ENCODE measurements around the gene MORN1. TPM values are rescaled to one million over a fixed set of nuclear protein-coding genes. Genes with fewer than 3 reads are reported as not detected.

The MORN1 gene
- total and polyA plus RNA-seq, 2 of the 8 experiments (the other 6 are each of a cell fraction or from before 2014, with no cell fraction given) = 5.0 to 9.1 TPM

DNA sequence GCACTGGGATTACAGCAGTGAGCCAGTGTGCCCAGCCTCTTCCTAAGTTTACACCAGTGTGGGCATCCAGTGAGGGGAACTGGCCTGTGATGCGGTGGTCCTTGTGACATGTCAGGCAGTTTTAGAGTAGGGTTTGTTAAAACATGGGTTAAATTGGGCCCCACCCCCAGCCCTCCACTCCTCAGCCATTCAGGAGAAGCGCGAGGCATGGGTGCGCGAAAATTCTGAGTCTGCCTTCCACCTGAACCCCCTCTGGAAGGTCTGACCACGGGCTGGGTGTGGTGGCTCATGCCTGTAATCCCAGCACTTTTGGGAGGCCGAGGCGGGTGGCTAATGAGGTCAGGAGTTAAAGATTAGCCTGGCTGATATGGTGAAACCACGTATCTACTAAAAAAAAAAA, 111.5 kb downstream of the MORN1 start:
- Histone ChIP-seq H3K79me2 (ENCODE audit: control insufficient read depth in 1 of 2, insufficient read depth in 2 of 2, low read length in 2 of 2) (peaks cover under 1 to 68% of the 10 kb centered on the region in 2 experiments; a peak in 3 of 4 replicates), H3K56ac (replicated peaks; ENCODE audit: insufficient read length, low read depth, low read length) (no peak overlapping the region)

More for the DNA sequence above, 111.5 kb downstream of the MORN1 start:
- Histone ChIP-seq H3K36me3 (ENCODE audit: control insufficient read depth in 2 of 4, insufficient read depth in 4 of 4, low read length in 3 of 4) (peaks cover 0 to 3% (median 0%) of the 10 kb centered on the region in 4 experiments; a peak in 1 of 8 replicates), H2BK5ac (ENCODE audit: low read depth, low read length) (peak overlapping the region; percentile 94), H2BK15ac (ENCODE audit: low read length) (0 out of 2 replicates have a peak overlapping the region, but pooled peaks have one; percentile 83), H4K91ac (replicated peaks; ENCODE audit: insufficient read length, low read length) (peak overlapping the region; percentile 84), H2BK120ac (replicated peaks; ENCODE audit: low read depth, low read length) (peak overlapping the region; percentile 62), H2AFZ (ENCODE audit: low read length) (no peak overlapping the region), H3K4me2 (ENCODE audit: insufficient read depth in 1 of 2, low read depth in 2 of 2, low read length in 2 of 2) (peak overlapping the region; percentile 54 to 59), H3K9ac (replicated peaks in 1 of 4; ENCODE audit: extremely low read depth in 1 of 4, low read depth in 3 of 4, low read length in 3 of 4) (no peak overlapping the region), H2AK5ac (ENCODE audit: low read depth, low read length) (peak overlapping the region; percentile 17; the same call in 1 of the 2 replicates), H2BK20ac (ENCODE audit: low read length) (0 out of 2 replicates have a peak overlapping the region, but pooled peaks have one; percentile 40), H4K5ac (ENCODE audit: insufficient read length, low read depth, low read length) (peak overlapping the region; percentile 47), H3K4me1 (replicated peaks in 1 of 4; ENCODE audit: control insufficient read depth in 3 of 4, insufficient read depth in 4 of 4, low read length in 3 of 4) (peaks cover 5 to 40% (median 30%) of the 10 kb centered on the region in 4 experiments), H4K20me1 (replicated peaks in 1 of 2; ENCODE audit: control insufficient read depth in 1 of 2, insufficient read depth in 2 of 2, low read length in 2 of 2) (peaks cover 7 to 21% of the 10 kb centered on the region in 2 experiments), H3K79me1 (ENCODE audit: low read depth, low read length) (peaks cover 21% of the 10 kb centered on the region), H2BK12ac (ENCODE audit: low read depth, low read length) (peak overlapping the region; percentile 98), H3K18ac (ENCODE audit: extremely low read depth, low read length) (peak overlapping the region; percentile 60), H3K14ac (ENCODE audit: insufficient read length) (no peak overlapping the region), H3K23ac (ENCODE audit: insufficient read length) (no peak overlapping the region), H3K27me3 (replicated peaks in 1 of 4; ENCODE audit: control insufficient read depth in 3 of 4, extremely low read depth in 1 of 4, insufficient read depth in 3 of 4, low read length in 3 of 4) (no peaks in the 10 kb centered on the region), H3K9me3 (ENCODE audit: insufficient read depth in 2 of 2, low read depth in 1 of 2, low read length in 1 of 2) (no peaks in the 10 kb centered on the region), H4K8ac (ENCODE audit: extremely low read depth, insufficient read depth, low read length) (no peak overlapping the region), H3K27ac (ENCODE audit: low read depth, low read length) (peak overlapping the region; percentile 58; the same call in 1 of the 2 replicates), H3K23me2 (ENCODE audit: low read depth, low read length) (no peaks in the 10 kb centered on the region), H3K4ac (replicated peaks; ENCODE audit: insufficient read length, low read depth, low read length) (peak overlapping the region; percentile 76), H3K4me3 (ENCODE audit: extremely low read depth in 1 of 4, insufficient read depth in 2 of 4, low read depth in 3 of 4, low read length in 4 of 4) (no peak overlapping the region)
- ChIA-PET POLR2A (ENCODE audit: partially characterized antibody) (no interaction called here), CTCF (ENCODE audit: partially characterized antibody) (interaction anchor here (0.6 to 1.1 kb wide), 2 partner anchors 36 to 713 kb away, joined by 3 read pairs; no protein-coding TSS in a partner anchor)
- 77% methylated on average over 9 of the region's 9 CpGs; no CpG with 5 or more reads in 1 of the 2 experiments for WGBS, 2 experiments (ENCODE audit: extremely low coverage in 1 of 2, insufficient coverage in 1 of 2, insufficient read length in 1 of 2, insufficient replicate concordance in 2 of 2, low coverage in 1 of 2, low lambda C conversion rate in 2 of 2, missing lambda C conversion rate in 1 of 2)
- FAIRE-seq = no peak
- TF ChIP-seq BACH1 (IDR thresholded peaks at IDR 0.05; ENCODE audit: low read length) (no peak), SIRT6 (IDR thresholded peaks at IDR 0.05; ENCODE audit: low read length) (no peak), TAF1 (IDR thresholded peaks at IDR 0.05; ENCODE audit: low read depth, low read length) (no peak), CHD2 (IDR thresholded peaks at IDR 0.05; ENCODE audit: low read length) (no peak), SAP30 (IDR thresholded peaks at IDR 0.05; ENCODE audit: insufficient read depth, insufficient replicate concordance, low read length) (no peak), GTF2F1 (IDR thresholded peaks at IDR 0.05; ENCODE audit: borderline replicate concordance, low read depth, low read length) (no peak), SP2 (IDR thresholded peaks at IDR 0.05; ENCODE audit: low read length) (no peak), TEAD4 (IDR thresholded peaks at IDR 0.05; ENCODE audit: low read depth, low read length) (no peak)
- TF ChIP-seq, protein P1, sequence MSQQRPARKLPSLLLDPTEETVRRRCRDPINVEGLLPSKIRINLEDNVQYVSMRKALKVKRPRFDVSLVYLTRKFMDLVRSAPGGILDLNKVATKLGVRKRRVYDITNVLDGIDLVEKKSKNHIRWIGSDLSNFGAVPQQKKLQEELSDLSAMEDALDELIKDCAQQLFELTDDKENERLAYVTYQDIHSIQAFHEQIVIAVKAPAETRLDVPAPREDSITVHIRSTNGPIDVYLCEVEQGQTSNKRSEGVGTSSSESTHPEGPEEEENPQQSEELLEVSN (IDR thresholded peaks at IDR 0.05) = no peak
- TF ChIP-seq, protein P2, sequence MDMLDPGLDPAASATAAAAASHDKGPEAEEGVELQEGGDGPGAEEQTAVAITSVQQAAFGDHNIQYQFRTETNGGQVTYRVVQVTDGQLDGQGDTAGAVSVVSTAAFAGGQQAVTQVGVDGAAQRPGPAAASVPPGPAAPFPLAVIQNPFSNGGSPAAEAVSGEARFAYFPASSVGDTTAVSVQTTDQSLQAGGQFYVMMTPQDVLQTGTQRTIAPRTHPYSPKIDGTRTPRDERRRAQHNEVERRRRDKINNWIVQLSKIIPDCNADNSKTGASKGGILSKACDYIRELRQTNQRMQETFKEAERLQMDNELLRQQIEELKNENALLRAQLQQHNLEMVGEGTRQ (IDR thresholded peaks at IDR 0.05; ENCODE audit: low read length) = no peak
- DNase-seq (ENCODE audit: low read depth in 1 of 2, low spot score in 2 of 2) = no peak

All from H1 (cell line).